ENCODE data around the gene MED10.

DNA sequence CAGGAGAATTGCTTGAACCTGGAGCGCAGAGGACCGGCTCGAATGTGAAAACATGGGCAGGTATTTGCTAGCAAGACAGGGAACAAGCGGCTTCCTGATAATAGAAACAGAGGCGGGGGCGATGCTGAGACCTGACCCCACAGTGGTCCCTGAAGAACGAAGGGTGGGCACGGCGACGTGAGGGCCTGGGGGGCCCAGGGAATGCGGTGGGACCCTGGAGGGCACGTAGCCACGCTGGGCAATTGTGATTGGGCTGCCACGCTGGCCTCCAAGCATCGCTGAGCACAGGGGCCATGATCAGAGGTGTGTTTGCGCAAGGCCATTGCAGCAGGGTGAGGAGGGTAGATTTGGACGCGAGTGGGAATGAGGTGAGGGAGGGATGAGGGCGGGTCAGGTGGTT, 30.7 kb downstream of the MED10 start:
- TF ChIP-seq POLR2AphosphoS5 (IDR thresholded peaks at IDR 0.05; ENCODE audit: low read depth, low read length) (no peak), POLR2A (IDR thresholded peaks at IDR 0.05; ENCODE audit: low read depth, low read length) (no peak), TAF1 (IDR thresholded peaks at IDR 0.05; ENCODE audit: borderline replicate concordance, low read depth, low read length) (no peak)

All from GM12892 (cell line).